OCI-LY1 (cell line): Measurements from ENCODE around the gene RERE.

ENCODE experiments used
- EZH2 ChIP-seq: fragments of 200-600 bp; sonication (generic), shearing (Covaris generic); IDR thresholded peaks from 2 replicates; pipeline ENCODE4 v1.8.0; 2017; ENCODE audit warnings: borderline replicate concordance, mixed run types, mild to moderate bottlenecking, antibody characterized with exemption, low read length, moderate library complexity, mixed read lengths
- TF ChIP-seq, protein P1 (sequence below): fragments of 200-600 bp; sonication (generic), shearing (Covaris generic); IDR thresholded peaks from 2 replicates; pipeline ENCODE4 v1.5.1; 2017; ENCODE audit warnings: mild to moderate bottlenecking, antibody characterized with exemption, low read length, moderate library complexity, mixed read lengths

DNA sequence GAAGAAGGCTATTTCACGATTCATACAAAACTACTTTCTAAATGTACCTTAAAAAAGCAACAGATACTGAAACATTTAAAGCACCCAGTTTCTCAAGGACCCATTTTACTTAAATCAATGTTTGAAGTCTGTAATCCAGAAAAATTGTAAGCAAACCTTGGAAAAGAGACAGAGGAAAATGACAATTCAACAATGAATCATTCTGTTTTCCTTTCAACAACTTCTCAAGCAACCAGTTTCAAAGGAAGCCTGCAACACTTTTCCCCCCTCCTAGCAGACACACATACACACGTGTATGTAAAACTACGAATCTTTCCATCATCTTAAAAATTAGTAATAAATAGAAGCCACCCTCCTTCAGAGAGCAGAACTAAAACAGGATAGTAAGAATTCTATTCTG, 1.2 kb downstream of the RERE start:
- TF ChIP-seq, protein P1, sequence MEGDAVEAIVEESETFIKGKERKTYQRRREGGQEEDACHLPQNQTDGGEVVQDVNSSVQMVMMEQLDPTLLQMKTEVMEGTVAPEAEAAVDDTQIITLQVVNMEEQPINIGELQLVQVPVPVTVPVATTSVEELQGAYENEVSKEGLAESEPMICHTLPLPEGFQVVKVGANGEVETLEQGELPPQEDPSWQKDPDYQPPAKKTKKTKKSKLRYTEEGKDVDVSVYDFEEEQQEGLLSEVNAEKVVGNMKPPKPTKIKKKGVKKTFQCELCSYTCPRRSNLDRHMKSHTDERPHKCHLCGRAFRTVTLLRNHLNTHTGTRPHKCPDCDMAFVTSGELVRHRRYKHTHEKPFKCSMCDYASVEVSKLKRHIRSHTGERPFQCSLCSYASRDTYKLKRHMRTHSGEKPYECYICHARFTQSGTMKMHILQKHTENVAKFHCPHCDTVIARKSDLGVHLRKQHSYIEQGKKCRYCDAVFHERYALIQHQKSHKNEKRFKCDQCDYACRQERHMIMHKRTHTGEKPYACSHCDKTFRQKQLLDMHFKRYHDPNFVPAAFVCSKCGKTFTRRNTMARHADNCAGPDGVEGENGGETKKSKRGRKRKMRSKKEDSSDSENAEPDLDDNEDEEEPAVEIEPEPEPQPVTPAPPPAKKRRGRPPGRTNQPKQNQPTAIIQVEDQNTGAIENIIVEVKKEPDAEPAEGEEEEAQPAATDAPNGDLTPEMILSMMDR = no peak
- no peak for TF ChIP-seq EZH2
